ENCODE measurements around the gene GALNT10.
"Not testable (repeated sequence)": the region's sequence is repeated elsewhere in the genome, so short reads cannot be mapped to it uniquely, and the experiment has no call there.

GALNT10 gene, protein sequence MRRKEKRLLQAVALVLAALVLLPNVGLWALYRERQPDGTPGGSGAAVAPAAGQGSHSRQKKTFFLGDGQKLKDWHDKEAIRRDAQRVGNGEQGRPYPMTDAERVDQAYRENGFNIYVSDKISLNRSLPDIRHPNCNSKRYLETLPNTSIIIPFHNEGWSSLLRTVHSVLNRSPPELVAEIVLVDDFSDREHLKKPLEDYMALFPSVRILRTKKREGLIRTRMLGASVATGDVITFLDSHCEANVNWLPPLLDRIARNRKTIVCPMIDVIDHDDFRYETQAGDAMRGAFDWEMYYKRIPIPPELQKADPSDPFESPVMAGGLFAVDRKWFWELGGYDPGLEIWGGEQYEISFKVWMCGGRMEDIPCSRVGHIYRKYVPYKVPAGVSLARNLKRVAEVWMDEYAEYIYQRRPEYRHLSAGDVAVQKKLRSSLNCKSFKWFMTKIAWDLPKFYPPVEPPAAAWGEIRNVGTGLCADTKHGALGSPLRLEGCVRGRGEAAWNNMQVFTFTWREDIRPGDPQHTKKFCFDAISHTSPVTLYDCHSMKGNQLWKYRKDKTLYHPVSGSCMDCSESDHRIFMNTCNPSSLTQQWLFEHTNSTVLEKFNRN

GRCh38 chr5:154190595-154191304 is at the start of gene GALNT10:
GALNT10 (plus strand) TSS chr5:154190733; CDS start chr5:154190867, 134 bp downstream.
- no peak for DNase-seq (ENCODE audit: low read depth, low spot score)

DNA sequence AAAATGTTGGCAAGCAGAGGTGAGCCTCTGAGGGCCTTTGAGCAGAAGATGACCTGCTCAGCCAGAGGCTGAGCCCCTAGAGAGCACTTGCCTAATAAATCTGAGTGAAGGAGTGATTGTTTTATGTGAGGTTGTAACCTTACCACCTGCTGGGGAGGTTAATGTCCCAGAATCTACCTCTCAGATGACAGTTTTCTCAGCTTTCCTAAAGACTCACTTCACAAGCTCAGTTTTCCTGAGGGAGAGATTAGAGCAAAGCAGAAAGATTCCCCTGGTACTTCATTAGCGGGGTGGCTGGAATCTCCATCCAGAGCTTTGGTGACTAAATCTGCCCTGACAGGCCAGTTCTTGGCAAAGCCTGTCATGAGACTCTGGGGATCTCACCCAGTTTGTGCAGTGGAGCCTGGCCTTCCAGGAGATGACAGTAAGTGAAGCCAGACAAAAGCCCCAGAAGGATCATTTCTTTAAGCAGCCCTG is 48.8 kb upstream of the GALNT10 start:
- no peak for DNase-seq (ENCODE audit: low read depth, low spot score)

GRCh38 chr5:154143211-154143641 is 47.3 kb upstream of the GALNT10 start:
- DNase-seq (ENCODE audit: low read depth, low spot score), result no peak

DNA sequence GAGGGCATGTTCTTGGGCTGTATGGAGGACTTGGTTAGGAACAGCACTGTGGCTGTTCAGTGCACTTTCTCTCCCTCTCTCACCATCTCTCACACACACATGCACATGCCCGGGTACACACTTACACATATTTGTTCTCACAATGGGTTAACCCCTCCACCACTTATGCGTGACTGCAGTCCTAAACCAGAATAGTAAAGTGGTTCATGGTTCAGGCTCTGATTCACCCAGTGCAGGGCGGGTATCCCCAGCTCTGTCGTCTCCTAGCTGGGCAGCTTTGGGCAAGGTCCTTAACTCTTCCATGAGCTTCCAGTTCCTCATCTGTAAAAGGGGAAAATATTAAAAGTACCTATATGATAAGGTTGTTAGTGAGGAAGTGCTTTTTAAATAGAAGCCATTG is 45.3 kb upstream of the GALNT10 start:
- DNase-seq (ENCODE audit: low read depth, low spot score), result no peak

DNA sequence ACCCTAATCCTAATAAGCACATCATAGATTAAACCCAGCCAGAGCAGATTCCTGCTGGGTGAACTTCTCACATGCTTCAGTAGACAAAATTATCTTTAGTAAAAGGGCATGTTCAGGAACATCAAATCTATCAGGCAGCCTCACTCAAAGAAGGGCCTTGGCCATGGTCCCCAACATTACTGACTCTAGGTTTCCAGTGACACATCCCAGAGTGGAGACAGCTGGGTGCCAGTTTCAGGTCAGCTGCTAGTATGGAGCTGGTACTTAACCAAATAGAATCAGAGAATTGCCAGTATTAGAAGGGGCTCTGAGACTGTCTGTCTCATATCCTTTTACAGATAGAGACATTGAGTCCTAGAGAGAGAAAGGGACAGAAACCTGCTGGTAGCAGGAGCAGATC is 44.1 kb upstream of the GALNT10 start:
- no peak for DNase-seq (ENCODE audit: low read depth, low spot score)

GRCh38 chr5:154147666-154148065 is 42.9 kb upstream of the GALNT10 start:
- DNase-seq (ENCODE audit: low read depth, low spot score), result no peak

GRCh38 chr5:154150471-154150870 is 40.1 kb upstream of the GALNT10 start:
- not testable (repeated sequence) for DNase-seq (ENCODE audit: low read depth, low spot score)

GRCh38 chr5:154157483-154158378 is 32.8 kb upstream of the GALNT10 start:
- no peak for DNase-seq (ENCODE audit: low read depth, low spot score)

GRCh38 chr5:154158379-154158737 is 32.2 kb upstream of the GALNT10 start:
- DNase-seq (ENCODE audit: low read depth, low spot score), result no peak

DNA sequence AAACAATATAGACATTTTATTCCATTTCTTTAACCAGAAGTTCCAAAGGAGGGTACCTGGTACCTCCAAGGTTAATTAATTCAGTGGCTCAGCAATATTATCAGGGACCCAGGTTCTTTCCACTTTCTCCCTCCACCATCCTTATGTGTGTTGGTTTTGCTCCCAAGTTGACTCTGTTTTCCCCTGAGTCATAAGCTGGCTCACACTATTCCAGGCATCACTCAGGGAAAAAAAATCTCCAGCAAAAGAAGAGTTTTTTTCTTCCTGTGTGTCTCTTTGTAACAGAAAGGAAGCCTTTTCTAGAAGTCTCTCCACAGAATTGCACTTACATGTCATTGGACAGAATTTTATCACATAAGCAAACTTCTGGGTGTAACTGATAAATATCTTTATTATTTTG is 31.2 kb upstream of the GALNT10 start:
- DNase-seq (ENCODE audit: low read depth, low spot score), result no peak

DNA sequence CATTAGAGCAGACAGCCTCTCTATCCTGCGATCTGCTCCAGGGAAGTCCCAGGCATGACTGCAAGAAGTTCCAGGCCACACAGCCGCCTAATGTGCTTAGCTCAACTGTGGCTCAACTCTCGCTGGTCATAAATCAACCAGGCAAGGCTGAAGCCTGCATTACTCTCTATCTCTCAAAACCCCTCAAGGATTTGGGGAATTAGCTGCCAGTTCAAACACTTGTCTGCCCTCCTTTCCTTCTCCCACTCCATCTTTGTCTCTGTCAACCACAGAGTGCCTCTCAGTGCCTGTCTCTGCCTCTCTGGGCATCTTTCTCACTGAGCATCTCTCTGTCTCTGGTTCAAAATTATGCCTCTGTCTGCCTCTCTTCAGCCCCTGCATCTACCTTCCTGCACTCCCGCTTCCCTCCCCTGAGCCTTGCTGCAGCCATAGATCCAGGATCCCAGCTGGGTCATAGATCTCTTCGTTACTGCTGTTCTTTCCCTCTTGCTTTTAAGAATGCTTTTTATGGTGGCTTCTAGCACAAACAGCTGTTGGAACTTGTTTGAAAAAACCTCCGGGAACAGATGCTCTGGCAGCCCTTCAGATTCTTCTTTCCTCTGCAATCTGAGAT is 27.9 kb upstream of the GALNT10 start:
- no peak for DNase-seq (ENCODE audit: low read depth, low spot score)

DNA sequence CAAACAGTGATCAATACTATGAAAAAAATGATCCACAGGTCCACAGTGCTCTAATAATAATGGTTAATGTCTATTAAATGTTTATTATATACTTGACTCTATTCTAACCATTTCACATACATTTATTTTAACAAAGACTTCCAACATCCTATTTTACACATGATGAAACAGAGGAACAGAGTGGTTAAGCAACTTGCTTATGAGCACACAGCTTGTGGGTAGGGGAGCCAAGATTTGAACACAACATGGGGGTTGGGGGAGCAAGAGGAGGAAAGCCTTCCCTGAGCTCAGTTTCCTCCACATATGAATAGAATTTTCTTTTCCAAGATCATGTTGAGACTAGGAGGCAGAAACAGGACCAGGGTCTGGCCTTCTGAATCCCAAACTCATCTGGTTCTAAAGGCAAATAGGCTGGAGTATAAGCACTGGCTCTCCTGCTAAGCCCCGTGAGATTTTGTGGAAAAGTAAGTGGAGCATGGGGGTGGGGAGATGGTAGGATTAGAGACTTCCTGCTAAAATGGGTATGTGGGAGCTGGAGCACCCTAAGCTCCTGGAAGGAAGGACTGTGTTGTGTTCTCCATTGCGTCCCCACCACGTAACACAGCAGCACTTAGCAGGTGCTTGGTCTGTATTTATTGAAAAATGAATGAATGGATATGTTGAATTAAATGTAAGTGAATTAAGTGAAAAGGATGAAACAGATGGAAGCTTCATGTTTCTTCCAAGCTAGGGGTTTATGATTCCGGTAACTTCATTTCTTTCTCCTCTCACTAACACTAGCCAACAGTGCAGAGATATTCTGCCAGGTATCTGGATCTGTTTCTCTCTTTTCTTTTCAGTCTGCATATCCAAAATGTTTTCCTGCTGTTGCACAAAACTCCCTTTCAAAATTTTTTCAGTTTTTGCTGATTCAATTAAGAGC is 26.9 kb upstream of the GALNT10 start:
- DNase-seq (ENCODE audit: low read depth, low spot score), result no peak

DNA sequence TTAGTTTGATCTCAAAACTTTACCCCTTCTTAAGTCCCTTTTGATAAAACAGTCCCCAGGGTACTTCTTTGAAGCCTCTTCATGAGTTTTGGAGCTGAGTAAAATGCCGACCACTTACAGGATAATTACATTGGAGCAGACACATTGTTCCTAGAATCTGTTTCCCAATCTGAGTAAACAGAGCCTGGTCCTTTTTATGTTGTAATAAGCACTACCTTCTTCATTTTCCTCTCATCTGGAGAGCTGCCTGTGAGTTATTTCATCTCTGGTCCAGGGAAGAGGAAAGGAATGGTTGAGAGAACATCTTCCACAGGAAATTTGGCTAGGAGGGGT is 26.3 kb upstream of the GALNT10 start:
- no peak for DNase-seq (ENCODE audit: low read depth, low spot score)

GRCh38 chr5:154165886-154166285 is 24.6 kb upstream of the GALNT10 start:
- DNase-seq (ENCODE audit: low read depth, low spot score), result no peak

DNA sequence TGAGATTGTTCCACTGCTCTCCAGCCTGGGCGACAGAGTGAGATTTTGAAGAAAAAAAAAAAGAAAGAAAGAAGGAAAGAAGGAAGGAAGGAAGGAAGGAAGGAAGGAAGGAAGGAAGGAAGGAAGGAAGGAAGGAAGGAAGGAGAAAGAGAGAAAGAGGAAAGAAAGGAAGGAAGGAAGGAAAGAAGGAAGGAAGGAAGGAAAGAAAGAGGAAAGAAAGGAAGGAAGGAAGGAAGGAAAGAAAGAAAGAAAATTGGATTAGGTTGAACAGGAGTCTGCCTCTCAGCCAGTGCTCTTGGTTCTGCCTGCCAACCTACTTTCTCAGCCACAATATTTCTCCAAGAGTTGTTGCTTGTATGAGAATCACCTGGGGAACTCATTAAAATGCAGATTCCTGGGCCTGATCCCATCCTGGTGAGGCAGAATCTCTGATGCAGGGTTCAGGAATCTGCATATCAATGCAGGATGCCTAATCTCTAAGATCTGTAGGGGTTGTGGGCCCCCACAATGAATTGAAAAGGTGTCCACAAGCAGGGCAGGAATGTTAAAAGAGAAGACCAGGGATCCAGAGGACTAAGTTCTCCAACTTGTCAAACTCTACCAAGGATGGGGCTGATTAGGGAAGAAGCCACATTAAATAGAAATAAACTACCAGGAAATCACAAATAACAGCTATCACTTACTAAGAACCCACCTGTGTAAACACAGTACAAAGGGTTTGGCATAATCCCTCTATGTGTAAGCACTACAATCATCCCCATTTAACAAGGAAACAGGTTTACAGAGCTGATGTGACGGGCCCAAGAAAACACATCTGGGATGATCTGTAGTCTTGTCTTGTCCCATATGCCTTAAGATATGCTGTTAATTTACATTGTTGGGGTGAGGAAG is 23.4 kb upstream of the GALNT10 start:
- DNase-seq (ENCODE audit: low read depth, low spot score), result no peak

GRCh38 chr5:154168395-154168794 is 22.1 kb upstream of the GALNT10 start:
- no peak for DNase-seq (ENCODE audit: low read depth, low spot score)

- DNase-seq (ENCODE audit: low read depth, low spot score), result no peak
Observed at GRCh38 chr5:154172785-154173184, 17.7 kb upstream of the GALNT10 start.

DNA sequence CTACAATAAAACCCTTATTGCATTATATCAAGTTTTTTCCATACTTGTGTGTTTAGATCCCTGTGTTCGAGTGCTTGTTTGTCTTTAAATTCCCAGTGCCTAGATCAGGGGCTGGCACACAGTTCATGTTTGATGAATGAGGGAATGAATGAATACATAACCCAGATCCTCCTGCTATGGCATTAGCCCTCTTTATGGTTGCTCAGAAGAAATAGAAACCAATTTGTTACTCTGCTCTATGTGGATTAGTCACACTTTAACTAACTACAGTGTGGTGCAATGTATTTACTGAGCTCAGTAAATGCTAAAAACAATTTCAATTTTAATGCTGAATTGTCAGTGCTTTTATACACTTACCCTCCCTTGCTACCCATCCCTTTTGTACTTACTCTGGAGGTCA is 16.4 kb upstream of the GALNT10 start:
- DNase-seq (ENCODE audit: low read depth, low spot score), result no peak

- DNase-seq (ENCODE audit: low read depth, low spot score), result no peak
Observed at GRCh38 chr5:154176181-154176580, 14.4 kb upstream of the GALNT10 start.

All from brain pericyte (primary cell).